Adrenal gland (tissue), 5 donors: ENCODE data around the gene SERTAD3.
"Not testable (repeated sequence)": the region's sequence is repeated elsewhere in the genome, so short reads cannot be mapped to it uniquely, and the experiment has no call there.

Experiments
- CTCF ChIP-seq, 6 experiments: fragments of 450-650 bp in 4 of 6; fragments of 200-600 bp in 2 of 6; sonication (generic) in 1 of 6; IDR thresholded peaks; 1 replicate in 5 of 6; 2 replicates in 1 of 6; pipeline versions ENCODE4 v1.5.1 to v1.8.0; 2016 to 2021; ENCODE audit warnings: antibody characterized with exemption in 6 of 6, mild to moderate bottlenecking in 2 of 6, moderate library complexity in 1 of 6
- POLR2A ChIP-seq, 2 donors: fragments of 450-650 bp; IDR thresholded peaks; one replicate each; pipeline ENCODE4 v1.6.1; 2017; ENCODE audit warnings: antibody characterized with exemption in 2 of 2, mild to moderate bottlenecking in 2 of 2, moderate library complexity in 1 of 2
- donor health status: DM: no; HTN: no; CAD: no.

- not testable (repeated sequence) for TF ChIP-seq CTCF, POLR2A (IDR thresholded peaks at IDR 0.05)
Observed at GRCh38 chr19:40430242-40430641, 13.9 kb downstream of the SERTAD3 start.
